Measurements from ENCODE around the gene ANP32A. TPM values are rescaled to one million over a fixed set of nuclear protein-coding genes. Genes with fewer than 3 reads are reported as not detected.
A peak's percentile ranks its signal among the peaks of the same experiment; 100 is the strongest.

ANP32A gene
- total RNA-seq, 1 experiment from 2014 or later = 110 TPM

DNA sequence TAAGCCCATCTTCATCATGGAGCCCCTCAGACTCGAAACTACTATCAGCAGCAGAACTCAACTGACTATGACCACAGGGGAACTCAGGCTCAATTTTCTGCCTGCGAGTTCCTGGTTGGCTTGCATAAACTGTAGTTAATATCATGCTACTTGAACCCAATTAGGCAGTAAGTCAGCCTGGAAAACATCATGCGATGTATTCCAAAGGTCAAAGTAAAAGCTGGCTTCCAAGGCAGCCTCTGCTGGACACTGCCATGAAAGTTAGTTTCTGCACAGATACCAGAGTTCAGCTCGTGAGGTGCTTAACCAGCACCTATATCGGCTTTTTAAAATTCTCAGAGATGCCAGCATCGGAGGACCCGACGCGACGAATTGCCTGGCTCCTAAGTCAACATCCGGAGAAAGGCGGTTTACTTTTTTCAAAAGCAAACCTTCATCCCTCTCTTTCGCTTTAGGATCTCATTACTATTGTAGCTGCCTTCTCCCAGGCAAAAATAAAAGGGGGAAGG is 3.8 kb downstream of the ANP32A start:
- peak overlapping the region; percentile 99 for H3K27ac ChIP-seq

DNA sequence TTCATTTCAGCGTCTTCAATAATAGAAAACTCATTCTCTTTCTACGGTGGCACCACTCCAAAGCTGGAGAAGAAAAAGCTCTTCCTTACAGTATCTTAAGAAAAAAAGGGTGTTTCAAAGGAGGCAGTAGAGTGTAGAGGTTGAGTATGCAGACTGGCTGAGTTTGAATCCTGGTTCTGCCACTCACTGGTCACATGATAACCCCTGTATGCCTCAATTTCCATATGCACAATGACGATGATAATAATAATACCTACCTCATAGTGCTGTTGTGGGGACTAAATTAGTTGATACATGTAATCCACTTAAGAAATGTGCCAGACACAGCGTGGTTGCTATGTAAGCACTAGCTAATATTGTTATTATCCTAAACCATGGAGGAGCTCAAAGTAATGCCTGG is 4.5 kb downstream of the ANP32A start:
- peaks cover 32% of the 10 kb centered on the region for H3K36me3 ChIP-seq
- DNase-seq (ENCODE audit: low read depth in 1 of 2, low spot score in 2 of 2) = no peak
- peaks cover 29% of the 10 kb centered on the region for H3K4me1 ChIP-seq (replicated peaks)
- peak overlapping the region; percentile 70 for H3K4me3 ChIP-seq
- no peaks in the 10 kb centered on the region for H3K9me3 ChIP-seq (replicated peaks)
- H3K27ac ChIP-seq = peak overlapping the region; percentile 99
- no peaks in the 10 kb centered on the region for H3K27me3 ChIP-seq (replicated peaks)

More for the DNA sequence above, 3.8 kb downstream of the ANP32A start:
- no peaks in the 10 kb centered on the region for H3K9me3 ChIP-seq (replicated peaks)
- H3K27me3 ChIP-seq (replicated peaks) = no peaks in the 10 kb centered on the region
- peak in 1 of 2 experiments; percentile 16 for DNase-seq (ENCODE audit: low read depth in 1 of 2, low spot score in 2 of 2)
- peaks cover 31% of the 10 kb centered on the region for H3K36me3 ChIP-seq
- H3K4me1 ChIP-seq (replicated peaks) = peaks cover 29% of the 10 kb centered on the region
- H3K4me3 ChIP-seq = peak overlapping the region; percentile 70

DNA sequence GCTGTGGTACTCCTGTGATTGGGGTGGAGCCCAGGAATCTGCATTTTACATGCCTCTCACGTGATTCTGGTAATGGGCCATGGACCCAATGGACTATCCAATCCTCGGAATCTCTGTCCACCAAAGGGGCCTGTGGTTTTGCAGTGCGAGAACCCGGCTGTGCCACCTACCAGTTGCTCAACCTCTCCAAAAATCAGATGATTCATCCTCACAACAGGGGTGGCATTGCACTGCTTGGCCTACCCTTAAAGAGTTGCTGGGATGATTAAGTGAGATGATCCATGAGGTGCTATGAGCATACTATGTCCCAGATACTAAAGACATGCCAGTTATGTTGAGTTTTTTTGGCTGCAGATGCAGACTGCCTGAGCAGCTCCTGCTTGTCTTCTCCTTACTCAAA is 5.1 kb downstream of the ANP32A start:
- H3K27me3 ChIP-seq (replicated peaks) = no peaks in the 10 kb centered on the region
- peaks cover 29% of the 10 kb centered on the region for H3K4me1 ChIP-seq (replicated peaks)
- no peak overlapping the region for H3K27ac ChIP-seq
- H3K4me3 ChIP-seq = no peak overlapping the region
- peak in 1 of 2 experiments; percentile 42 for DNase-seq (ENCODE audit: low read depth in 1 of 2, low spot score in 2 of 2)
- H3K36me3 ChIP-seq = peaks cover 33% of the 10 kb centered on the region
- no peaks in the 10 kb centered on the region for H3K9me3 ChIP-seq (replicated peaks)

DNA sequence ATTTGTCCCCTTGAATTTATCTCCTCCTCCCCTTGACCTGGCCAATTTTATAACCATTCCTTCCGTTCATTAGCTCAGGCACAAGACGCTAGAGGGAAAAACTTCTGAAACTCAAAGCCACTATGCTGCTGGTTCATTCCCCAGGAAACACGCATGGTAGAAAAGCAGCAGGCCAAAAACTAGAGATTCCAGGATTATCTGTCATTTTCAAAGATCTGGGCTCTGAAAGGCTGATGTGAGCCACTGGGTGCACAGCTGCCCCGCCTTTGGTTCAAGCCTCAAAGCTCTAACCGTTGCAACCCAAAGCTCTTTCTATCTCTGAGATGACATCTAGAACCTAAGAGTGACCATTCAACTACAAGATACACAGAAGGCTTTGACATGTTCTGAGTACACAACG is 6.1 kb downstream of the ANP32A start:
- Histone ChIP-seq H3K4me1 (replicated peaks) (peaks cover 29% of the 10 kb centered on the region), H3K36me3 (peaks cover 43% of the 10 kb centered on the region), H3K4me3 (no peak overlapping the region), H3K27ac (no peak overlapping the region), H3K27me3 (replicated peaks) (no peaks in the 10 kb centered on the region), H3K9me3 (replicated peaks) (no peaks in the 10 kb centered on the region)
- peak in 1 of 2 experiments; percentile 20 for DNase-seq (ENCODE audit: low read depth in 1 of 2, low spot score in 2 of 2)

DNA sequence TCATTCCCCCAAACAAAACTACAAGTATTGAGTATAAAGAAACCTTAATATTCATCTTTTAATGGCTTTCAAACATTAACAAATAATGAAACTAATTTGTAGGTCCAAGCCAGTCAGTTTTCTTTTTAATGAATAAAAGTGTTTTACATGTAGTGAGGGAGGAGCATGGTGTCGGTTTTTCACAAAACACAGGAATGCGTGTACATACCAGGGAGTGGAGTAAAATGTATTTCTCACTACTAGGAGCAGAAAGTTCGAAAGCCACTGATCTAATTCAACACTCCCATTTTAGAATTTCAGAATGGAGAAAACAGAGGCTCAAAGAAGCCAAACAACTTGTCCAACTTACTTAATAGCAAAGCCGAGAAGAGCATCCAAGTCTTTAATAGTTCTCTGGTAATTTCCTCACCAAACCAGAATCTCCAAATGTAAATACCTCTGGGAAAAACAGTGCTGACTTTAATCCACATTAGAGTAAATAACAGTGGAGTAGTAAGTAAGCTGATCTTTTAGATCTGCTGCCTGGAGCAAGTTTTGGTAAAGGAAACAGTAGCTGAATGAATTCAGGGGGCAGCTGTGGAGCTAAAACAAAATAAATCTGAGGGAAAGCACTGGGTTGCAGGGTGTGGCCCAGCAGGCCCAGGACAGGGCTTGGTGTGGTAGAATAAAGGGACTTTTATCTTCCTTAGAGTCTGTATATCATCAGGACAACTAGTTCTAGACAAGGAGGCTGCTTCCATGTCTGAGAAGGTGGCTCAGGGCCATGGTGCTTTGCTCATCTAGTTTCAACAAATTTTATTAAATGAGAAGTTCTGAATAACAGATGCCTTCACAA is 7.9 kb downstream of the ANP32A start:
- Histone ChIP-seq H3K36me3 (peaks cover 51% of the 10 kb centered on the region), H3K27me3 (replicated peaks) (no peaks in the 10 kb centered on the region), H3K9me3 (replicated peaks) (no peaks in the 10 kb centered on the region), H3K4me1 (replicated peaks) (peaks cover 29% of the 10 kb centered on the region), H3K27ac (no peak overlapping the region), H3K4me3 (no peak overlapping the region)
- peak; percentile 12 to 22 for DNase-seq (ENCODE audit: low read depth in 1 of 2, low spot score in 2 of 2)

DNA sequence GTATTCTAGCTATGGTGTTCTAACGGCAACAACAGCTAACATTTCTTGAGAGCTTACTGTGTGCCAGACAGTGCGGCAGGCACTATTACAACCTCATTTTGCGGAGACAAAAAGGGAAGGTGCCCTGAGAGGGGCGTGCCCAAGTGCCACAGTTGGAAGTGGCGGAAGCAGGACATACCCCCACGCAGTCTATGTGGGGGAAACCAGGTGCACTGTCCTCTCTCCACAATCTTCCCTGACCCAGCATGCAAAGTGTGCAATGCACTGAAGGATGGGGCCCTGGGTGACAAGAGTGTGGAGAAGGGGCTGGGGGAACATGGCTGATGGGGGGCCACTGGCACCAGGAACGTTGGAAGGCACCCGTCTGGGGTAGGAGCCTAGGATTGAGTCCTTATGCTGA is 8.6 kb downstream of the ANP32A start:
- H3K27me3 ChIP-seq (replicated peaks) = no peaks in the 10 kb centered on the region
- DNase-seq (ENCODE audit: low read depth in 1 of 2, low spot score in 2 of 2) = peak in 1 of 2 experiments; percentile 32

DNA sequence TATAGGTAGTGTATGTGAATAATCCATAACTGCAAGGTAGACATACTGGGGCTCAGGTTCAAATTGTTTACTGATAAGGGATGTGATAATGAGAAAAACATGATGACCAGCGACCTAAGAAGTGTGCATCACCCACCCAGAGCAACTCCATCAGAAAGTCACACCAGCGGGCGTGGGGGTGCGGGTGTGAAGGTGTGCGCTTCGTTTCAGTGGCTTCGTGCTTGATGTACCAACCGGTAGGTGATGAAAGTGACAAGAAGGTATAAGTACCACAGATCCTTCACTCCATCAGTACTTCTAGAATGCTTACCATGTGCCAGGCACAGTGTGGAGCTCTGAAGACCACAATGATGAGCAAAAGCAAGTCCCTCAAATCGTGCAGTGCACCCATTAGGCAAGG is 11.2 kb downstream of the ANP32A start:
- no peak overlapping the region for H3K4me3 ChIP-seq
- H3K4me1 ChIP-seq (replicated peaks) = peaks cover 13% of the 10 kb centered on the region
- no peak for DNase-seq (ENCODE audit: low read depth in 1 of 2, low spot score in 2 of 2)
- H3K9me3 ChIP-seq (replicated peaks) = no peaks in the 10 kb centered on the region
- peaks cover 60% of the 10 kb centered on the region for H3K36me3 ChIP-seq
- H3K27me3 ChIP-seq (replicated peaks) = no peaks in the 10 kb centered on the region
- no peak overlapping the region for H3K27ac ChIP-seq

More for the DNA sequence above, 8.6 kb downstream of the ANP32A start:
- Histone ChIP-seq H3K27ac (no peak overlapping the region), H3K4me1 (replicated peaks) (peaks cover 29% of the 10 kb centered on the region), H3K4me3 (no peak overlapping the region), H3K9me3 (replicated peaks) (no peaks in the 10 kb centered on the region), H3K36me3 (peaks cover 54% of the 10 kb centered on the region)

DNA sequence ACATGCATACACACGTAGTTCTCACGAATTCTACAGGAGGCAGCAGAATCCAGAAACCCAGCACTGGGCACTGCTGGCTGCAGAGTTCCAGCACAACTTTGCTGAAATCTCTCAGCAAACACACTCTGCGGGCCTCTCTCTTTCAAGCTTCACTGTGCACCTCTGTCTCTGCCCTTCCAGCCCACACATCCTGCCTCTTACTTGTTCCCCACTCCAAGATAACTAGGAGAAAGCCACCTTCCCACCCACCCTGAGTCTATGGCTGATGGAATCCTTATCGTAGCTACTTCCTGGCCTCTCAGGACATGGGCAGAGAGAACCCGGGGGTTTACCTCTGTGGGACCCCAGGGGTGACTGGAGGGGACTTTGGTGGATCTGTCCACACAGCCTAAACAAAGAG is 11.9 kb downstream of the ANP32A start:
- Histone ChIP-seq H3K27me3 (replicated peaks) (no peaks in the 10 kb centered on the region), H3K4me1 (replicated peaks) (peaks cover 13% of the 10 kb centered on the region), H3K4me3 (no peak overlapping the region), H3K9me3 (replicated peaks) (no peaks in the 10 kb centered on the region), H3K36me3 (peaks cover 60% of the 10 kb centered on the region), H3K27ac (no peak overlapping the region)
- no peak for DNase-seq (ENCODE audit: low read depth in 1 of 2, low spot score in 2 of 2)

DNA sequence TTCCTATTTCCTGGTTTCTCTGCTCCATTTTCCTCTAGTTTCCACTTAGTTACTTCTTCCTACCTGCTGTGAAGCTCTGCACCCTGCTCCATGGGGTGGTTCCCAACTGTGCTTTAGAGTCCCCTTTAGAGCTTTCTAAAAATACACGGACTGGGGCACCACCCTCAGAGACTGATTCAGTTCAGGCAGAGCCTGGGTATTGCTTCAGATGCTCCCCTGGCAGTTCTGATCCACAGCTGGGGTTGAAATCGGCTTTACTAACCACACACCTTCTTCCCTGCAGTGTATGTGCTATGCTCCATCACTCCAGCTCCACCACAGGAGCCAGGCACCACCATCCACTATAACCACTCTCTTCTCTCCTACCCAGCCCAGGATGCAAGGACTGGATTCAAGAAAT is 12.6 kb downstream of the ANP32A start:
- peaks cover 60% of the 10 kb centered on the region for H3K36me3 ChIP-seq
- H3K4me1 ChIP-seq (replicated peaks) = peaks cover 9% of the 10 kb centered on the region
- H3K4me3 ChIP-seq = no peak overlapping the region
- no peak overlapping the region for H3K27ac ChIP-seq
- H3K9me3 ChIP-seq (replicated peaks) = no peaks in the 10 kb centered on the region
- no peaks in the 10 kb centered on the region for H3K27me3 ChIP-seq (replicated peaks)
- no peak for DNase-seq (ENCODE audit: low read depth in 1 of 2, low spot score in 2 of 2)

DNA sequence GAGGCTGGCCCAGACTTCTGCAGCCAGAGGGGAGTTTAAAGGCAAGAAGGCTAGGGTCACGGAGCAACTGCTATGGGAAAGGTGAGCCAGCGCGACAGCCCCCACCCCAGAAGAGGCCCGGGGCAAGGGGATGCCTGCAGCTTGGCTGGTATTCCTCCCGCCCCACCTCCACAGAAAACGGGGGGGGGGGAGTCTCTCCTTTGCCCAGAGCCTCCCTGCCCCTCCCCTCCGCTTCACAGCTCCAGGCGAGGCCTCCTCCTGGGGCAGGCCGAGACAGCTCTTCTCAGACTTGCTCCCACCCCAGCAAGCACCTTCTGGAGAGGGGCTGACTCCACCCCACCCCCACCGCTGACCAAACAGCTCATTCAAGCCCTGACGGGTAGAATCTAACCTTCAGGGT is 13.4 kb downstream of the ANP32A start:
- H3K27me3 ChIP-seq (replicated peaks) = no peaks in the 10 kb centered on the region
- no peak overlapping the region for H3K4me3 ChIP-seq
- H3K36me3 ChIP-seq = peaks cover 66% of the 10 kb centered on the region
- no peaks in the 10 kb centered on the region for H3K9me3 ChIP-seq (replicated peaks)
- peaks cover under 1% of the 10 kb centered on the region; the same call in 1 of the 2 replicates for H3K4me1 ChIP-seq (replicated peaks)
- H3K27ac ChIP-seq = no peak overlapping the region
- no peak for DNase-seq (ENCODE audit: low read depth in 1 of 2, low spot score in 2 of 2)

DNA sequence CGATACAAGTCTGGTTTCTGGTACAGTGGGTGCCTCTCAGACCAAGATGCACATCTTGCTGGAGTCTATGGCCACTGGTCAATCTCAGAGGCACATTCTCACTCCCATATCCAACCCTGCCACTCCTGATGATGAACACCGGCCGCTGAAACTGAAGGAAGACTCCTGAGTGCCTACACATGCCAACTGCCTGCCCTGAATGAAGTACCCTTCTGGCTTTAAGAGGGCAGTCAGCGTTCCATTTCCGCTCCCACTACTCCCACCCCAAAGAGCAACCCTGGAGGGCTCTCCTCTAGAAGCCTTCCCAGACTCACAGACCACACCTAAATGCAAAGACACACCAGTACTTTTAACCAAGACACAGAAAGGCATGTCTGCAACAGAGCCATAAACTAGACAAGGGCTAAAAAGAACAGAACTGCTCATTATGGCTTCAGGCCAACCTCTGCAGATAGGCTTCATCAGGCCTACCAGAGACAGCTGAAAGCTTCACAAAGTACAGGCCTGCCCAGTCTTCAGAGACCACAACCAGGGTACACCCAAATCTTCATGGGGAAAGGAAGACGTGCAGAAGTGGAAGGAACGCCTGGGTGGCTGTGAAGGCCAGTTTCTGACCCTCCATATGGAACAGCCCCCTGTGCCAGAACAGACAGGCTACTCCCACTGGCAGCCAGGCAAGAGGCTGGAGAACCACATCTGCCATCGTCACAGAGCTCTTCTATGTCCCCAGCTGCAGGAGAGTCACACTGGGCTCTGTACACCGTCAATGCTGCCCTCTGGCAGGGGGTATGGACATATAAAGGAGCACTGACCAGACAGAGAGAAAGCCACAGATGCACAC is 14.3 kb downstream of the ANP32A start:
- no peak overlapping the region for H3K27ac ChIP-seq
- H3K9me3 ChIP-seq (replicated peaks) = no peaks in the 10 kb centered on the region
- no peak for DNase-seq (ENCODE audit: low read depth in 1 of 2, low spot score in 2 of 2)
- H3K36me3 ChIP-seq = peaks cover 61% of the 10 kb centered on the region
- H3K4me1 ChIP-seq (replicated peaks) = no peaks in the 10 kb centered on the region
- H3K27me3 ChIP-seq (replicated peaks) = no peaks in the 10 kb centered on the region
- H3K4me3 ChIP-seq = no peak overlapping the region

DNA sequence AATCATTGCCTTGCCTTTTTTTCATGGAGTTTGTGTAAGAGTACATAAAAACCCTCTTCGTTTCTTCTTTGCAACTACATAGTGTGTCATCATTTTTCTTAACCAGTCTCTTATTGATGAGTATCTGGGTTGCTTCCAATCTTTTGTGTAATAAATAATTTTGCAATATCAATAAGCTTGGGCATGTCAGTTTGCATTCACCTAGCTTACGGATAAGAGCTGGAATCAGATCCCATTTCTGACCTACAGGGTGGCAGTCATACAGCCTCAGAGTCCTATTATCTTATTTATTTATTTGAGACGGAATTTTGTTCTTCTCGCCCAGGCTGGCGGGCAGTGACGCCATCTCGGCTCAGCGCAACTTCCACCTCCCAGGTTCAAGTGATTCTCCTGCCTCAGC is 18.3 kb downstream of the ANP32A start:
- no peaks in the 10 kb centered on the region for H3K4me1 ChIP-seq (replicated peaks)
- no peaks in the 10 kb centered on the region for H3K27me3 ChIP-seq (replicated peaks)
- no peaks in the 10 kb centered on the region for H3K9me3 ChIP-seq (replicated peaks)
- no peak for DNase-seq (ENCODE audit: low read depth in 1 of 2, low spot score in 2 of 2)
- no peak overlapping the region for H3K27ac ChIP-seq
- H3K36me3 ChIP-seq = peaks cover 29% of the 10 kb centered on the region
- no peak overlapping the region for H3K4me3 ChIP-seq

DNA sequence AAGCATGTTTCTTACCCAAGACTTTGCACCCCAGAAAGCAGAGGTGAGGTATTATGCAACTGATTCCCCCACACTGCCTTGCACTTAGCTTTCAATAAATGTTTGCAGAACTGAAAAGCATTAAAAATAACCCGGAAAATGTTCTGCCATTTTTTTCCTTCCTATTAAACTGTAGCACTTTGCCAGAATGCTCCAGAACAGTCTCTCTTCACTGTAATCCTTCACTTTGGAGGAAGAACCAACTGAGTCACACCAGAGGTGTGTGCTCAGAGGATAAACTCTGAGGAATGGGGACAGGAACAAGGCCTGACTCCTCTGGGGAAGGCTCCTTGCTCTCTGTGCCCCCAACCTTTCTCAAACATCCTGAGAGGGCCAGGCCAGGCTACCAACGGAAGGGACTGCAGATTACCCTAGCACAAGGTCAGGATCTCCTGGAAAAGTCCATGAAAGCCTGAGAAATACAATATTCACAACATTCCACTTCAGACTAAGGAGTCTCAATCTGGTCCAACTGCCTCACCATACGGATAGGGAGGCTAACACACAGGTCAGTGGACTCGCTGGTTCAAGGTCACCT is 19.0 kb downstream of the ANP32A start:
- DNase-seq (ENCODE audit: low read depth in 1 of 2, low spot score in 2 of 2) = no peak
- Histone ChIP-seq H3K4me3 (no peak overlapping the region), H3K4me1 (replicated peaks) (no peaks in the 10 kb centered on the region), H3K9me3 (replicated peaks) (no peaks in the 10 kb centered on the region), H3K27me3 (replicated peaks) (no peaks in the 10 kb centered on the region), H3K36me3 (peaks cover 28% of the 10 kb centered on the region), H3K27ac (no peak overlapping the region)
